ENCODE data around the gene SULT2A1. TPM values are rescaled to one million over a fixed set of nuclear protein-coding genes. Genes with fewer than 3 reads are reported as not detected.

SULT2A1 gene
- total RNA-seq, 3 donors from 2014 or later, result not detected

GRCh38 chr19:47897861-47898260 lies 11.7 kb upstream of the SULT2A1 start:
- Histone ChIP-seq H3K4me1 (no peaks in the 10 kb centered on the region), H3K9me3 (peaks cover 5 to 6% of the 10 kb centered on the region in 2 donors), H3K36me3 (no peaks in the 10 kb centered on the region), H3K27ac (no peak overlapping the region), H3K4me3 (no peak overlapping the region), H3K27me3 (peaks cover 0 to 6% of the 10 kb centered on the region in 2 donors)
- intact Hi-C loops (cut with DNase I; ENCODE audit: low total_unique reads), result no loop called here
- TF ChIP-seq CTCF (IDR thresholded peaks at IDR 0.05), result no peak
- DNase-seq (ENCODE audit: low spot score in 2 of 2), result no peak

- H3K36me3 ChIP-seq, result no peaks in the 10 kb centered on the region
- H3K27me3 ChIP-seq, result peaks cover 0 to 6% of the 10 kb centered on the region in 2 donors
- H3K9me3 ChIP-seq, result peaks cover 5 to 14% of the 10 kb centered on the region in 2 donors
- no peak overlapping the region for H3K4me3 ChIP-seq
- DNase-seq (ENCODE audit: low spot score in 2 of 2), result no peak
- no peak overlapping the region for H3K27ac ChIP-seq
- H3K4me1 ChIP-seq, result no peaks in the 10 kb centered on the region
- intact Hi-C loops (cut with DNase I; ENCODE audit: low total_unique reads), result no loop called here
- no peak for TF ChIP-seq POLR2AphosphoS5 (IDR thresholded peaks at IDR 0.05)
- TF ChIP-seq POLR2A (IDR thresholded peaks at IDR 0.05), result no peak
- TF ChIP-seq CTCF (IDR thresholded peaks at IDR 0.05), result no peak
These were observed 10.7 kb upstream of the SULT2A1 start for GRCh38 chr19:47896773-47897172.

- no peak for DNase-seq (ENCODE audit: low spot score in 2 of 2)
These were observed 9.9 kb upstream of the SULT2A1 start for GRCh38 chr19:47896019-47896418.

GRCh38 chr19:47895165-47895782 lies 9.2 kb upstream of the SULT2A1 start:
- H3K27me3 ChIP-seq, result peaks cover 0 to 6% of the 10 kb centered on the region in 2 donors
- no peak overlapping the region for H3K4me3 ChIP-seq
- no peak for TF ChIP-seq POLR2AphosphoS5 (IDR thresholded peaks at IDR 0.05)
- no peak for TF ChIP-seq POLR2A (IDR thresholded peaks at IDR 0.05)
- no peak for TF ChIP-seq CTCF (IDR thresholded peaks at IDR 0.05)
- DNase-seq (ENCODE audit: low spot score in 2 of 2), result no peak
- no peak overlapping the region for H3K27ac ChIP-seq
- no peaks in the 10 kb centered on the region for H3K36me3 ChIP-seq
- H3K4me1 ChIP-seq, result no peaks in the 10 kb centered on the region
- H3K9me3 ChIP-seq, result peaks cover 5 to 15% of the 10 kb centered on the region in 2 donors
- intact Hi-C loops (cut with DNase I; ENCODE audit: low total_unique reads), result no loop called here

More at GRCh38 chr19:47896019-47896418, 9.9 kb upstream of the SULT2A1 start:
- no peaks in the 10 kb centered on the region for H3K36me3 ChIP-seq
- H3K27me3 ChIP-seq, result peaks cover 0 to 6% of the 10 kb centered on the region in 2 donors
- H3K9me3 ChIP-seq, result peaks cover 5 to 15% of the 10 kb centered on the region in 2 donors
- H3K27ac ChIP-seq, result no peak overlapping the region
- no peaks in the 10 kb centered on the region for H3K4me1 ChIP-seq
- intact Hi-C loops (cut with DNase I; ENCODE audit: low total_unique reads), result no loop called here
- no peak overlapping the region for H3K4me3 ChIP-seq
- TF ChIP-seq POLR2AphosphoS5 (IDR thresholded peaks at IDR 0.05) (no peak), POLR2A (IDR thresholded peaks at IDR 0.05) (no peak), CTCF (IDR thresholded peaks at IDR 0.05) (no peak)

- Histone ChIP-seq H3K4me1 (no peaks in the 10 kb centered on the region), H3K27ac (no peak overlapping the region), H3K36me3 (no peaks in the 10 kb centered on the region), H3K27me3 (no peaks in the 10 kb centered on the region), H3K9me3 (peaks cover 5 to 15% of the 10 kb centered on the region in 2 donors), H3K4me3 (no peak overlapping the region)
- no peak for DNase-seq (ENCODE audit: low spot score in 2 of 2)
- TF ChIP-seq POLR2A (IDR thresholded peaks at IDR 0.05), result no peak
- no peak for TF ChIP-seq POLR2AphosphoS5 (IDR thresholded peaks at IDR 0.05)
- no peak for TF ChIP-seq CTCF (IDR thresholded peaks at IDR 0.05)
- intact Hi-C loops (cut with DNase I; ENCODE audit: low total_unique reads), result no loop called here
These were observed 6.0 kb upstream of the SULT2A1 start for GRCh38 chr19:47891923-47892666.

Measured in breast epithelium (tissue), 4 donors.